ENCODE data around the gene MYO1D.

Gene MYO1D

DNA sequence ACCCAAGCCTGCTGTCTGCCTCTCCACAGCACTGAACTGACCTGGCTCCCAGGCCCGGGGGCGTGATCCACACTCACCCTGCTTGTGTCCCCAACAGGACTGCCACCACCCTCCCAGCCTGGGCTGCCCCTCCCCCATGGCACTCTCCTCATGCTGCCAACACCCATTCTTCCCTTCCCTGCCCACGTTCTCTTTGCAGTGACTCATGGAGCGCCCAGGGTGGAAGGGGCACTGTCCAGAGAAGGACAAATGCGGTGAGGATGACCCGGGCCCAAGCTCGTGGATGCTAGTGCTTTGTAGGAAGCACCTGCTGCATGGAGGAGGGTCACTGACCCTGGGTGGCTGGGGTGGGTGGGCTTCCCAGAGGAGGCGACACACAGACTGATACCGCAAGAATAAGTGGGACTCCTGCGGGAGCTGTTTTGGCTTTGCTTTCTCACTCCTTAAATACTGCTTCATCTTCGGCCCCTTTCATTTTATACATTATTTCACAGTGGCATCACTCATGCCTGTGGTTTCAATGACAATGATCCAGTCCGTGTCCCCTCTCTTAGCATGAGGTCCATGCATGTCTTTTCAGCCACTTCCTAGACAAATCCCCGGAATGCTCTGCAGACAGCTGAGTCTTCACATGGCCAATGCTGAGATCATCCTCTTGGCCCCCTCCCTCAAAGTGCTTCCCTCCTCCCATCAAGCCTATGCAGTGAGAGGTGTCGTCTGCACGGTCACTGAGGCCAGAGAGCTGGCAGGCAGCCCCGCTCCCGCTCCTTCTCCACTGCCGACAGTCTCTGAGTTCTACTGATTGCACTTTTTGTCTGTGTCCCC, 372.5 kb downstream of the MYO1D start:
- Histone ChIP-seq H3K4me3 (no peak overlapping the region), H3K27ac (no peak overlapping the region), H3K36me3 (peaks cover 0 to 32% (median 20%) of the 10 kb centered on the region in 3 donors), H3K4me1 (peaks cover 0 to 19% (median 6%) of the 10 kb centered on the region in 4 donors), H3K9me3 (no peaks in the 10 kb centered on the region), H3K27me3 (no peaks in the 10 kb centered on the region)
- TF ChIP-seq, protein P1, sequence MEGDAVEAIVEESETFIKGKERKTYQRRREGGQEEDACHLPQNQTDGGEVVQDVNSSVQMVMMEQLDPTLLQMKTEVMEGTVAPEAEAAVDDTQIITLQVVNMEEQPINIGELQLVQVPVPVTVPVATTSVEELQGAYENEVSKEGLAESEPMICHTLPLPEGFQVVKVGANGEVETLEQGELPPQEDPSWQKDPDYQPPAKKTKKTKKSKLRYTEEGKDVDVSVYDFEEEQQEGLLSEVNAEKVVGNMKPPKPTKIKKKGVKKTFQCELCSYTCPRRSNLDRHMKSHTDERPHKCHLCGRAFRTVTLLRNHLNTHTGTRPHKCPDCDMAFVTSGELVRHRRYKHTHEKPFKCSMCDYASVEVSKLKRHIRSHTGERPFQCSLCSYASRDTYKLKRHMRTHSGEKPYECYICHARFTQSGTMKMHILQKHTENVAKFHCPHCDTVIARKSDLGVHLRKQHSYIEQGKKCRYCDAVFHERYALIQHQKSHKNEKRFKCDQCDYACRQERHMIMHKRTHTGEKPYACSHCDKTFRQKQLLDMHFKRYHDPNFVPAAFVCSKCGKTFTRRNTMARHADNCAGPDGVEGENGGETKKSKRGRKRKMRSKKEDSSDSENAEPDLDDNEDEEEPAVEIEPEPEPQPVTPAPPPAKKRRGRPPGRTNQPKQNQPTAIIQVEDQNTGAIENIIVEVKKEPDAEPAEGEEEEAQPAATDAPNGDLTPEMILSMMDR (IDR thresholded peaks at IDR 0.05), result no peak
- intact Hi-C loops (cut with DNase I; ENCODE audit: low total_unique reads), result no loop called here
- no peak for DNase-seq

- Histone ChIP-seq H3K36me3 (peaks cover 0 to 32% (median 20%) of the 10 kb centered on the region in 3 donors), H3K4me3 (no peak overlapping the region), H3K9me3 (no peaks in the 10 kb centered on the region), H3K27ac (no peak overlapping the region), H3K4me1 (peaks cover 0 to 19% (median 6%) of the 10 kb centered on the region in 4 donors), H3K27me3 (no peaks in the 10 kb centered on the region)
- no peak for DNase-seq
- intact Hi-C loops (cut with DNase I; ENCODE audit: low total_unique reads), result no loop called here
- TF ChIP-seq, protein P1 (IDR thresholded peaks at IDR 0.05), result no peak
Measured at GRCh38 chr17:32503251-32504165, 373.4 kb downstream of the MYO1D start.

DNA sequence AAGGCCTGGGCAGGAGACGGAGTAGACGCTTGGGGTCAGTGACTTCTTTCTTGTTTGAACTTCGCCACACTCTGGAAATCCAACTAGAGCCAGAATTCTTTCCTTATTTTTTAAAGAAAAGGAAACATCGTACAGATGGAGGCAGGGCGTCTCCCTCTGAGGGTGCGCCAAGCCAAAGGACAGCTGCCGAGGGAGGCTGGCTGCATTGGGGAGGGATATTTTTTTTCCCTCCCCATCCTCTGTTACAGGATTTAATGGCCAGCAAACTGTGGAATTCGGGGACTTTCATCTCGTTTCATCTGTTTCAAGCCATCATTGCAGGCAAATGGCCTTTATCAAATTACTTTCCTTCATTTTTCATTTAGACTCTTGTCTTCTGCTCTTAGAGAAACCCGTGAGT, 374.2 kb downstream of the MYO1D start:
- H3K9me3 ChIP-seq, result no peaks in the 10 kb centered on the region
- H3K4me3 ChIP-seq, result no peak overlapping the region
- H3K36me3 ChIP-seq, result peaks cover 0 to 32% (median 20%) of the 10 kb centered on the region in 3 donors
- no peaks in the 10 kb centered on the region for H3K27me3 ChIP-seq
- peaks cover 0 to 27% (median 8%) of the 10 kb centered on the region in 4 donors for H3K4me1 ChIP-seq
- no peak for DNase-seq
- TF ChIP-seq, protein P1 (IDR thresholded peaks at IDR 0.05), result no peak
- H3K27ac ChIP-seq, result no peak overlapping the region
- intact Hi-C loops (cut with DNase I; ENCODE audit: low total_unique reads), result no loop called here

DNA sequence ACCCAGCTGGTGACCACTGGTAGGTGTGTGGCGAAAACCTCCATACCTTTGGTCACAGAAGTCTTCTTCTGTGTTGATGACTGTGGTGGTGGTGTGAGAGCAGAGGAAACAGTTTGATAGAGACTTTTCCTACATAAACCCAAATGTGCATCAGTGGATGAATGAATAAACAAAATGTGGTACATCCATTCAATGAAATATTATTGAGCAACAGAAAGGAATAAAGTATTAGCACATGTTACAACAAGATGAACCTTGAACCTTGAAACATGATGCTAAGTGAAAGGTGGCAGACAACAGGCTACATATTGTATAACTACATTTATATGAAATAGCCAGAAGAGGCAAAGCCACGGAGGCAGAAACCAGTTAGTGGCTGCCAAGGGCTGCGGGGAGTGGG, 374.9 kb downstream of the MYO1D start:
- H3K27me3 ChIP-seq, result no peaks in the 10 kb centered on the region
- H3K27ac ChIP-seq, result no peak overlapping the region
- H3K36me3 ChIP-seq, result peaks cover 0 to 32% (median 20%) of the 10 kb centered on the region in 3 donors
- H3K4me1 ChIP-seq, result peaks cover 0 to 34% (median 14%) of the 10 kb centered on the region in 4 donors
- no peaks in the 10 kb centered on the region for H3K9me3 ChIP-seq
- intact Hi-C loops (cut with DNase I; ENCODE audit: low total_unique reads), result no loop called here
- no peak overlapping the region for H3K4me3 ChIP-seq
- TF ChIP-seq, protein P1 (IDR thresholded peaks at IDR 0.05), result no peak
- no peak for DNase-seq

DNA sequence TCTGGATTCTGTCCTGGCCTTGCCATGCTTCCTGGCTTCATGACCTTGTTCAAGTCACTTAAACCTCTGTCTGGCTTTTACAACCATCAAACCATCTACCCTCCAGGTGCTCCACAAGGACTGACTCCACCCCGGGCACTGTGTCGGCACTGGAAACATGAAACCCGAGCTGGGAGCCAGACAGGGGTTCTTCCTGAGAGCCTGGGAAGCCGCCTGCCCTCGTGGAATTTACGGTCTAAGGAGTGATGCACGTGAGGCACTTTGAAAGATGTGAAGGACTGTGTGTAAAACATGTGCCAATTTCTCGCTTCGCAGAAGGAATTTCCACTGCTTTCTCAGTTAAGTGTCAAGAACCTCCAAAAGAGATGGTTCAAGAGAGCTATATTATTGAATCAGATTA, 378.5 kb downstream of the MYO1D start:
- intact Hi-C loops (cut with DNase I; ENCODE audit: low total_unique reads), result no loop called here
- Histone ChIP-seq H3K27me3 (no peaks in the 10 kb centered on the region), H3K4me3 (no peak overlapping the region), H3K9me3 (no peaks in the 10 kb centered on the region), H3K4me1 (peaks cover 0 to 49% (median 31%) of the 10 kb centered on the region in 4 donors), H3K27ac (peak overlapping the region in 1 of 2 donors; percentile 76), H3K36me3 (peaks cover 12 to 32% (median 25%) of the 10 kb centered on the region in 3 donors)
- TF ChIP-seq, protein P1 (IDR thresholded peaks at IDR 0.05), result no peak
- DNase-seq, result peak in 1 of 2 donors; percentile 49

Measured in tibial artery (tissue), 4 donors.